Measurements from ENCODE around the gene TLR9.

Gene TLR9

GRCh38 chr3:52176951-52177700 is 48.3 kb downstream of the TLR9 start:
- in situ Hi-C loops (cut with MboI; ENCODE audit: low sequenced_read_pairs), result no loop called here

GRCh38 chr3:52176180-52176752 is 49.2 kb downstream of the TLR9 start:
- in situ Hi-C loops (cut with MboI; ENCODE audit: low sequenced_read_pairs), result no loop called here

- in situ Hi-C loops (cut with MboI; ENCODE audit: low sequenced_read_pairs), result no loop called here
These were observed 49.8 kb downstream of the TLR9 start for GRCh38 chr3:52175416-52176179.

GRCh38 chr3:52174896-52175295 is 50.5 kb downstream of the TLR9 start:
- in situ Hi-C loops (cut with MboI; ENCODE audit: low sequenced_read_pairs), result no loop called here

- in situ Hi-C loops (cut with MboI; ENCODE audit: low sequenced_read_pairs), result no loop called here
These were observed 52.3 kb downstream of the TLR9 start for GRCh38 chr3:52173101-52173500.

GRCh38 chr3:52172262-52172757 is 53.1 kb downstream of the TLR9 start:
- in situ Hi-C loops (cut with MboI; ENCODE audit: low sequenced_read_pairs), result no loop called here

GRCh38 chr3:52171514-52172261 is 53.8 kb downstream of the TLR9 start:
- in situ Hi-C loops (cut with MboI; ENCODE audit: low sequenced_read_pairs), result no loop called here

Data from HL-60/S4 treated with retinoic acid at 250 ng/mL for 4 days and 3 days (cell line).